ENCODE data around the gene SERPINB8.

Gene SERPINB8

DNA sequence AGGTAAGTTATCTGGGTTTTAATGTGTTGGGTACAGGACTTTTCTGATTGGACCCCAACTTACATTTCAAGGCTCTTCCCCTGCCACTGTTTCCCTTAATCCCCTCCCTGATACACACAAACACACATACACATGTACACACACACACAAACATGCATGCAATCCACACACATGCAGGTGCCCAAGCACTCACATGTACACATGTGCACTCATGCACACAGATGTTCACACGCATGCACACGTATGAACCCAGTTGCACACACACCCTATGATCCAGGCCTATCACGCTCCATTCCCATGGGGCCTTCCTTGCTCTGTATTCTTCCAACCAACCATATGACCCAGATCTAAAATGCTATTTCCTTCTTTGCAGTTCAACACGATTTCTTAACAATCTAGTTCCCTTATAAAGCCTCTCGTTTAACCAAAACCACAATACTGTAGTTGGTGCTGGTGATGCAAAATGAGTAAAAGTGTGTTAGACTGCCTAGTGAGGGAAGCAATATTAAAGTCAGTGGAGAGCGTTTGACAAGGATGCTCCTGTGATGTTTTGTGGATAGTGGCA lies 11.1 kb downstream of the SERPINB8 start:
- TF ChIP-seq POLR2A (IDR thresholded peaks at IDR 0.05; ENCODE audit: low read depth, low read length) (0 out of 2 replicates have a peak, but pooled peaks have one; percentile 18), SPI1 (IDR thresholded peaks at IDR 0.05; ENCODE audit: low read depth, low read length) (no peak)
- FAIRE-seq (peak; percentile 80), DNase-seq (ENCODE audit: insufficient read length, low spot score) (no peak)

DNA sequence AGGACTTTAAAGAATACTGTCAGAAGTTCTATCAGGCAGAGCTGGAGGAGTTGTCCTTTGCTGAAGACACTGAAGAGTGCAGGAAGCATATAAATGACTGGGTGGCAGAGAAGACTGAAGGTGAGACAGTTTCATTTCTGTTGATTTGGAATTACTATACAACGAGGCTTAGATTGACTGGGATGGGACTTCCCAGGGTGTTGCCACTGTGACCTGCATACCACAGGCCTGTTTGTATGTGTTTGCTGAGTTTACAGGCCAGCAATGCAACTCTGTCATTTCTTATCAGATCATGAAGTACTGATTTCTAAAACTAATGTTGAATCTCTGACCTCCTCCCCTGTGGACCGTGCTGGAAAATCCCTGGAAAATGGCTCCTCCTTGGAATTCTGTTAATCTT lies 11.8 kb downstream of the SERPINB8 start:
- FAIRE-seq (no peak), DNase-seq (ENCODE audit: insufficient read length, low spot score) (no peak)
- TF ChIP-seq TAF1 (IDR thresholded peaks at IDR 0.05; ENCODE audit: low read depth, low read length) (no peak), POLR2AphosphoS5 (IDR thresholded peaks at IDR 0.05; ENCODE audit: low read depth, low read length) (no peak), SPI1 (IDR thresholded peaks at IDR 0.05; ENCODE audit: low read depth, low read length) (no peak), POLR2A (IDR thresholded peaks at IDR 0.05; ENCODE audit: low read depth, low read length) (no peak), POU2F2 (IDR thresholded peaks at IDR 0.05; ENCODE audit: low read depth, low read length) (no peak), PAX5 (IDR thresholded peaks at IDR 0.05; ENCODE audit: insufficient read depth, low read length, severe bottlenecking) (no peak)

DNA sequence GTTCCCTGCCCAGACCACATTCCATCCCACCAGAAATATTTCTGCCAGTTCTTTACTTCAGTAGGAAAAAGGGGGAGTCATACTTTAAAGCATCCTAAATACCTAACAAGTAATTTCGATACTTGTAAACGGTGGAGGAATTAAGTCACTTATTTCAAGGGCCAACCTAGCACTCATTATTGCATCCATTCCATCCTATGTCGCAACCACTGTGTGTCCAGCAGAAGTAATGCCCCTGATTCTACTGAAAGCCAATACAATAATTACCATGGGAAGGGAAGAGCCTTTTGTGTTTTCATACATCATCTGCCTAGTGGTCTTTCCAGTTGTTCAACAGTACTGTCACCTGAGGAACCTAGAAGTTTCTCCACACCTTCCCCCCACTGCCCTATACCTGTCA lies 12.5 kb downstream of the SERPINB8 start:
- TF ChIP-seq TAF1 (IDR thresholded peaks at IDR 0.05; ENCODE audit: low read depth, low read length): no peak
- TF ChIP-seq POU2F2 (IDR thresholded peaks at IDR 0.05; ENCODE audit: low read depth, low read length): no peak
- no peak for TF ChIP-seq SPI1 (IDR thresholded peaks at IDR 0.05; ENCODE audit: low read depth, low read length)
- TF ChIP-seq POLR2AphosphoS5 (IDR thresholded peaks at IDR 0.05; ENCODE audit: low read depth, low read length): no peak
- no peak for TF ChIP-seq PAX5 (IDR thresholded peaks at IDR 0.05; ENCODE audit: insufficient read depth, low read length, severe bottlenecking)
- TF ChIP-seq POLR2A (IDR thresholded peaks at IDR 0.05; ENCODE audit: low read depth, low read length): no peak
- FAIRE-seq: no peak
- no peak for DNase-seq (ENCODE audit: insufficient read length, low spot score)

DNA sequence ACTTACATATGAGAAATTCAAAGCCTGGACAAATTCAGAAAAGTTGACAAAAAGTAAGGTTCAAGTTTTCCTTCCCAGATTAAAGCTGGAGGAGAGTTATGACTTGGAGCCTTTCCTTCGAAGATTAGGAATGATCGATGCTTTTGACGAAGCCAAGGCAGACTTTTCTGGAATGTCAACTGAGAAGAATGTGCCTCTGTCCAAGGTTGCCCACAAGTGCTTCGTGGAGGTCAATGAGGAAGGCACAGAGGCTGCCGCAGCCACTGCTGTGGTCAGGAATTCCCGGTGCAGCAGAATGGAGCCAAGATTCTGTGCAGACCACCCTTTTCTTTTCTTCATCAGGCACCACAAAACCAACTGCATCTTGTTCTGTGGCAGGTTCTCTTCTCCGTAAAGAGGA lies 17.0 kb downstream of the SERPINB8 start:
- no peak for DNase-seq (ENCODE audit: insufficient read length, low spot score)
- TF ChIP-seq TAF1 (IDR thresholded peaks at IDR 0.05; ENCODE audit: low read depth, low read length) (no peak), POU2F2 (IDR thresholded peaks at IDR 0.05; ENCODE audit: low read depth, low read length) (no peak), SPI1 (IDR thresholded peaks at IDR 0.05; ENCODE audit: low read depth, low read length) (no peak), PAX5 (IDR thresholded peaks at IDR 0.05; ENCODE audit: insufficient read depth, low read length, severe bottlenecking) (no peak), POLR2A (IDR thresholded peaks at IDR 0.05; ENCODE audit: low read depth, low read length) (no peak), POLR2AphosphoS5 (IDR thresholded peaks at IDR 0.05; ENCODE audit: low read depth, low read length) (no peak)
- FAIRE-seq: no peak

DNA sequence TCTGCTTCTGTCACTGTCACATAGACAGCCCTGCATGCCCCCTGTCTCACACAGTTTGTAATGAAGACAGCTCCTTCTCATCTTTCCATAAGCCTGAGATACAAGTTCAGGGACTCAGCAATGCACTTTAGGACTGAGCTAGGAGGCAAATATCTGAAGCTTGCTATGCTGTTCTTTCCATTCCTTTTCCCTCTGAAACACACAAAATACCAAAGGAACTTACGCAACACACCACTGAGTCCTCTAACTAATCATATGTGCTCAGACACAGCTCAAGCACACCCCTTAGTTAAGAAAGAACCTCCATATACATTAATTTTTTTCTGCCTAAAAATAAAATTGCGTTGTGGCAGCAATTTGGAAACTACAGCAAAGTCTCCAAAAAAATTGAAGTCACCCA lies 17.9 kb downstream of the SERPINB8 start:
- TF ChIP-seq POLR2AphosphoS5 (IDR thresholded peaks at IDR 0.05; ENCODE audit: low read depth, low read length) (no peak), POU2F2 (IDR thresholded peaks at IDR 0.05; ENCODE audit: low read depth, low read length) (no peak), SPI1 (IDR thresholded peaks at IDR 0.05; ENCODE audit: low read depth, low read length) (no peak), TAF1 (IDR thresholded peaks at IDR 0.05; ENCODE audit: low read depth, low read length) (no peak), PAX5 (IDR thresholded peaks at IDR 0.05; ENCODE audit: insufficient read depth, low read length, severe bottlenecking) (no peak), POLR2A (IDR thresholded peaks at IDR 0.05; ENCODE audit: low read depth, low read length) (no peak)
- no peak for DNase-seq (ENCODE audit: insufficient read length, low spot score)
- no peak for FAIRE-seq

DNA sequence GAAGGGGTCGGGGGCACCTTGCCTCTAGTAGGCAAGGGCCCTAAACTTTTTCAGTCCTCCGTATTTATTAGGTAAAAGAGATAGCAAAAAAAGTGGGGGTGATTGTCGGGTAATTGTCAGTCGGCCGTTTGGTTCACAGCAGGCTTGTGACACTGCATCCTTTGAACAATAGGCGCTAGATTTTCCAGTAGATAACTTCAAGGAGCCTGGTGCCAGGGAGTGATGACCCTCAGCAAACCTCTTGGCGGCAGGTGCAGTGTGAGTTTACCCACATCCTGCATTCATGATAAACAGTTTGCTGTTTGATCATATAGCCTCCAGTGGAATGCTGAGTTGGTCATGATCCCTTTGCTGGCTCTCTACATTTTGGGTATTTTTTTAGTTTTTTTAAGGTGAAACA lies 22.9 kb downstream of the SERPINB8 start:
- DNase-seq (ENCODE audit: insufficient read length, low spot score): no peak
- TF ChIP-seq POU2F2 (IDR thresholded peaks at IDR 0.05; ENCODE audit: low read depth, low read length) (no peak), SPI1 (IDR thresholded peaks at IDR 0.05; ENCODE audit: low read depth, low read length) (no peak), POLR2AphosphoS5 (IDR thresholded peaks at IDR 0.05; ENCODE audit: low read depth, low read length) (no peak), TAF1 (IDR thresholded peaks at IDR 0.05; ENCODE audit: low read depth, low read length) (no peak), PAX5 (IDR thresholded peaks at IDR 0.05; ENCODE audit: insufficient read depth, low read length, severe bottlenecking) (no peak), POLR2A (IDR thresholded peaks at IDR 0.05; ENCODE audit: low read depth, low read length) (no peak)
- FAIRE-seq: no peak

DNA sequence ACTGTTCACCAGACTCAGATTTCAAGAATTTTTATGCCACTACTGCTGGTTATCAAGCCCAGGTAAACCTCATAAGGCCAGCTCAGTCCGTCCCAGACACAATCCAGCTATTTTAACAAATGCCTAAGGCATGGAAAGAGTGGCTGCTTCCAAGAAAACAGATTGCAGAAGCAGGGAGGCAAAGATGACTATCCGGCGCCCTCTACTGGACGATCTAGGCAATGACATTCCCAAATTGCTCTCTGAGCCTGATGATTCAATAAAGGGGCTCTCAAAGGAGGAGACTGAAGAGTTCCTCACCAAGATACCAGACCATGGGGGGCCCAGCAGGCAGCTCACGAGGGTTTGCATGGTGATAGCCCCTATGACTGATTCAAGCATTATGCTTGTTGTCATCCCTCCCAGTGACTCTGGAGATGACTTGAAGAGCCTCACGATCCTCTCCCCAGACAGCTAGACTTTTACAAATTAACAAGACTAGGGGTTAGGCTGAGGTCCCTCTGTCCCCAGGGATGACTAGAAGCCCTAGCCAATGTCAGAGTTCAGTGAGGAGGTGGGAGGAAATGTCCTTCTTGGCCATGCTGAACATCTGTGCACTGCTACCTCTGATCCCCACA lies 25.0 kb downstream of the SERPINB8 start:
- DNase-seq (ENCODE audit: insufficient read length, low spot score) (no peak), FAIRE-seq (peak; percentile 76)
- TF ChIP-seq SPI1 (IDR thresholded peaks at IDR 0.05; ENCODE audit: low read depth, low read length): no peak
- TF ChIP-seq PAX5 (IDR thresholded peaks at IDR 0.05; ENCODE audit: insufficient read depth, low read length, severe bottlenecking): no peak
- no peak for TF ChIP-seq TAF1 (IDR thresholded peaks at IDR 0.05; ENCODE audit: low read depth, low read length)
- no peak for TF ChIP-seq POU2F2 (IDR thresholded peaks at IDR 0.05; ENCODE audit: low read depth, low read length)
- peak; percentile 16; the same call in 1 of the 2 replicates for TF ChIP-seq POLR2AphosphoS5 (IDR thresholded peaks at IDR 0.05; ENCODE audit: low read depth, low read length)

DNA sequence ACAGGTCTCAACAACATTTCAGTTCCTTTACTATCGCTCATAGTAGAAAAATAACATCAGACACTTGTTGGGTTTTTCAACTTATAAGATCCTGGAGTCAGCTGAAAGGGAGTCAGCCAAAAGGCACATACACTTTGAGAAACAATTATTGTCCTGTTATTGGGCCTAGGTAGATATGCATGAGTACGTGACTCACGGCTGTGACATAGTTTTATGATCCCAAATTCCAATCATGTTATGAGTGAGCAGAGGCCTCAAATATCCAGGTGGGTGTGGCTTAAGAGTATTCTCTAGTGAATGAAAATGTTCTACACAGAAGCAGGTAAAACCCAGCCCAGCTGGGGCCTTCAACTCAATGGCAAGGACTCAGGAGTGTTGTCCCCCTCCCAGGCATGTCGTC lies 27.2 kb downstream of the SERPINB8 start:
- FAIRE-seq: no peak

DNA sequence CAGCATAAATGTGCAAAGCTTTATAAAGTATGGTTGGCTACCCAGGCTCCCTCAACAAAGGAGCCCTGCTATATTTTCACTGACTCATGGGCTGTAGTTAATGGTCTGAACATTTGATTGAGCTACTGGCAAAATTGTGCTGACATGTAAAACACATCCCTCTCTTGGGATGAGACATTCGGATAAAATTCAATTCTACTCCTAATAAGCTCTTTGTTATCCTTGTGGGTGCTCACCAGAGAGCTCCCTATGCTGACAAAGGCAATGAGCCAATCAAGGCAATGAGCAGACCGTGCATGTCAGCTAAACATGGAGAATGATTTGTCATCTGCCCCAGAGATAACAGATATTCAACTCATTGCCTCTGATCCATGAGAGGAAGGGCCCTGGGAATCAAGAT lies 27.7 kb downstream of the SERPINB8 start:
- TF ChIP-seq SPI1 (IDR thresholded peaks at IDR 0.05; ENCODE audit: low read depth, low read length) (no peak), POU2F2 (IDR thresholded peaks at IDR 0.05; ENCODE audit: low read depth, low read length) (no peak), POLR2AphosphoS5 (IDR thresholded peaks at IDR 0.05; ENCODE audit: low read depth, low read length) (no peak), PAX5 (IDR thresholded peaks at IDR 0.05; ENCODE audit: insufficient read depth, low read length, severe bottlenecking) (no peak)

More for the DNA sequence above, 27.2 kb downstream of the SERPINB8 start:
- TF ChIP-seq POU2F2 (IDR thresholded peaks at IDR 0.05; ENCODE audit: low read depth, low read length) (no peak), TAF1 (IDR thresholded peaks at IDR 0.05; ENCODE audit: low read depth, low read length) (no peak), SPI1 (IDR thresholded peaks at IDR 0.05; ENCODE audit: low read depth, low read length) (no peak), PAX5 (IDR thresholded peaks at IDR 0.05; ENCODE audit: insufficient read depth, low read length, severe bottlenecking) (no peak), POLR2A (IDR thresholded peaks at IDR 0.05; ENCODE audit: low read depth, low read length) (no peak), POLR2AphosphoS5 (IDR thresholded peaks at IDR 0.05; ENCODE audit: low read depth, low read length) (no peak)
- DNase-seq (ENCODE audit: insufficient read length, low spot score): no peak

DNA sequence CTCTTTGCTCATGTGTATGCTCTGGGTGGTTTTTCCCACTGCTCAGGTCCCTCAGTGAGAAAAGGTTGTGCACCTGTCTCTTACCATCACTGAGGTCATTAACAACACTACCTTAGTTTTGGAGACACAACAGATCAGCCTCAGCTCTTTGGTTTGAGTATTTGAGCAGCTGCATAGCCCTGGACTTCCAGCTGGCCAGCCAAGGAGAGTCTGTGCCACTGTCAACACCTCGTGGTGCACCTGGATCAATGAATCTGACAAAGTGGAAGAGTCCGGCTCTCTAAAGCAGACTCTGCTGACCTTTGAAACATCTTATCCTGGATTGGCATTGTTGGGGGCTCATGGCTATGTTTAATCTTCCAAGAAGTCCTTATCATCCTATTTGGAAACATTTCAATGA lies 30.0 kb downstream of the SERPINB8 start:
- TF ChIP-seq TAF1 (IDR thresholded peaks at IDR 0.05; ENCODE audit: low read depth, low read length) (no peak), SPI1 (IDR thresholded peaks at IDR 0.05; ENCODE audit: low read depth, low read length) (no peak), POLR2A (IDR thresholded peaks at IDR 0.05; ENCODE audit: low read depth, low read length) (no peak), POLR2AphosphoS5 (IDR thresholded peaks at IDR 0.05; ENCODE audit: low read depth, low read length) (no peak), POU2F2 (IDR thresholded peaks at IDR 0.05; ENCODE audit: low read depth, low read length) (no peak), PAX5 (IDR thresholded peaks at IDR 0.05; ENCODE audit: insufficient read depth, low read length, severe bottlenecking) (no peak)
- DNase-seq (ENCODE audit: insufficient read length, low spot score) (no peak), FAIRE-seq (no peak)

More for the DNA sequence above, 27.7 kb downstream of the SERPINB8 start:
- FAIRE-seq (no peak), DNase-seq (ENCODE audit: insufficient read length, low spot score) (no peak)

Measured in GM12891 (cell line).